Measurements from ENCODE around the gene SYNE3.
A peak's percentile ranks its signal among the peaks of the same experiment; 100 is the strongest.

The SYNE3 gene

GRCh38 chr14:95516554-95517181, at the start of gene SYNE3:
Gene SYNE3, minus strand, starts transcription at chr14:95516650. Its CDS starts 40,829 bp downstream, at chr14:95475821.
- DNase-seq (ENCODE audit: low read depth), result no peak
- no peak for TF ChIP-seq CTCF (IDR thresholded peaks at IDR 0.05; ENCODE audit: low read length, missing control alignments)
- peak within 1 kb of the TSS; percentile 59 for H3K4me3 ChIP-seq (replicated peaks; ENCODE audit: low read depth, low read length)

- DNase-seq (ENCODE audit: low read depth), result peak; percentile 16
- H3K4me3 ChIP-seq (replicated peaks; ENCODE audit: low read depth, low read length), result no peak overlapping the region
- TF ChIP-seq CTCF (IDR thresholded peaks at IDR 0.05; ENCODE audit: low read length, missing control alignments), result no peak
These were observed 47.6 kb upstream of the SYNE3 start for GRCh38 chr14:95564060-95564459.

- TF ChIP-seq CTCF (IDR thresholded peaks at IDR 0.05; ENCODE audit: low read length, missing control alignments), result no peak
- DNase-seq (ENCODE audit: low read depth), result peak; percentile 28
These were observed 46.6 kb upstream of the SYNE3 start for GRCh38 chr14:95562892-95563685.

GRCh38 chr14:95561001-95561412, 44.6 kb upstream of the SYNE3 start:
- peak; percentile 92 for TF ChIP-seq CTCF (IDR thresholded peaks at IDR 0.05; ENCODE audit: low read length, missing control alignments)
- H3K4me3 ChIP-seq (replicated peaks; ENCODE audit: low read depth, low read length), result no peak overlapping the region
- DNase-seq (ENCODE audit: low read depth), result peak; percentile 87

More at GRCh38 chr14:95562892-95563685, 46.6 kb upstream of the SYNE3 start:
- H3K4me3 ChIP-seq (replicated peaks; ENCODE audit: low read depth, low read length), result no peak overlapping the region

GRCh38 chr14:95559203-95559602, 42.8 kb upstream of the SYNE3 start:
- no peak overlapping the region for H3K4me3 ChIP-seq (replicated peaks; ENCODE audit: low read depth, low read length)
- no peak for DNase-seq (ENCODE audit: low read depth)
- TF ChIP-seq CTCF (IDR thresholded peaks at IDR 0.05; ENCODE audit: low read length, missing control alignments), result no peak

- TF ChIP-seq CTCF (IDR thresholded peaks at IDR 0.05; ENCODE audit: low read length, missing control alignments), result no peak
These were observed 41.4 kb upstream of the SYNE3 start for GRCh38 chr14:95557832-95558231.

More at GRCh38 chr14:95557832-95558231, 41.4 kb upstream of the SYNE3 start:
- H3K4me3 ChIP-seq (replicated peaks; ENCODE audit: low read depth, low read length), result no peak overlapping the region
- no peak for DNase-seq (ENCODE audit: low read depth)
